Esophagus muscularis mucosa (tissue), 4 donors: Measurements from ENCODE around the gene HYAL4.
A peak's percentile ranks its signal among the peaks of the same experiment; 100 is the strongest.

Experiments used
- CTCF ChIP-seq, 3 experiments: fragments of 200-600 bp in 2 of 3; fragments of 450-650 bp in 1 of 3; sonication (generic) in 2 of 3; IDR thresholded peaks; one replicate each; pipeline ENCODE4 v1.5.1; 2017 to 2019; ENCODE audit warnings: antibody characterized with exemption in 3 of 3, mild to moderate bottlenecking in 2 of 3, moderate library complexity in 1 of 3
- EP300 ChIP-seq: sonication (generic); formaldehyde crosslinking; IDR thresholded peaks from one replicate; pipeline ENCODE4 v1.6.1; 2017; ENCODE audit warnings: antibody characterized with exemption
- POLR2A ChIP-seq: fragments of 450-650 bp; IDR thresholded peaks from one replicate; pipeline ENCODE4 v1.6.1; 2017; ENCODE audit warnings: antibody characterized with exemption, moderate library complexity, mild to moderate bottlenecking, low read depth
- POLR2AphosphoS5 ChIP-seq, 2 donors: sonication (generic); formaldehyde crosslinking; IDR thresholded peaks; one replicate each; pipeline ENCODE4 v1.6.1; 2017; ENCODE audit warnings: antibody characterized with exemption in 2 of 2

- TF ChIP-seq POLR2A (no peak), CTCF (IDR thresholded peaks at IDR 0.05) (peak in 2 of 3 experiments; percentile 27), EP300 (no peak), POLR2AphosphoS5 (IDR thresholded peaks at IDR 0.05) (no peak)
Observed at GRCh38 chr7:123871998-123872867, 27.3 kb downstream of the HYAL4 start.
